ENCODE results near the gene CFAP99. TPM values are rescaled to one million over a fixed set of nuclear protein-coding genes. Genes with fewer than 3 reads are reported as not detected.

The CFAP99 gene
- total RNA-seq, 2 donors from 2014 or later = 0.32 to 0.49 TPM

DNA sequence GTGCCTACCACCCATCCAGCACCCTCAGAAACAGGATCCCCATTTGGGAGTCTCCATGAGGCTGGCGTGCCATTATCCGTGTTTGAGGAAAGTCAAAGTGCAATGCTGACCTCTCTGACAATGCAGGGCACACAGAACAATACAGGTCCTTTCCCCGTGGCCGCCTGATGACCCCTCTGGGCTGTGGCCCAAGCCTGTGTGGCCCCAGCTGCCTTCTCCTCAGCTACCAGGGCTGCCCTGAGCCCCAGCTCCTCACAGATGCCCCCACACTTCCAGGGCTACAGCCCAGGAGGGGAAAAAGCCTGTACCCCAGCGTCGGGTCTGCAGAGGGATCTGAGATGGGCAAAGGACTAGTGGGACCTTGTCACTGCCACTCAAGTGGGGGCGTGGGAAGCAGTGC, 15.8 kb upstream of the CFAP99 start:
- intact Hi-C loops (cut with DNase I) = no loop called here
- Histone ChIP-seq H3K4me3 (peak overlapping the region; percentile 17), H3K9ac (ENCODE audit: low read depth in 2 of 2, low read length in 2 of 2) (peak overlapping the region in 1 of 2 donors; percentile 32), H3K36me3 (no peaks in the 10 kb centered on the region), H3K9me3 (no peaks in the 10 kb centered on the region), H3K4me1 (peaks cover 10% of the 10 kb centered on the region), H3K27ac (peak overlapping the region; percentile 30), H3K27me3 (no peaks in the 10 kb centered on the region)
- DNase-seq = no peak
- TF ChIP-seq, protein P1, sequence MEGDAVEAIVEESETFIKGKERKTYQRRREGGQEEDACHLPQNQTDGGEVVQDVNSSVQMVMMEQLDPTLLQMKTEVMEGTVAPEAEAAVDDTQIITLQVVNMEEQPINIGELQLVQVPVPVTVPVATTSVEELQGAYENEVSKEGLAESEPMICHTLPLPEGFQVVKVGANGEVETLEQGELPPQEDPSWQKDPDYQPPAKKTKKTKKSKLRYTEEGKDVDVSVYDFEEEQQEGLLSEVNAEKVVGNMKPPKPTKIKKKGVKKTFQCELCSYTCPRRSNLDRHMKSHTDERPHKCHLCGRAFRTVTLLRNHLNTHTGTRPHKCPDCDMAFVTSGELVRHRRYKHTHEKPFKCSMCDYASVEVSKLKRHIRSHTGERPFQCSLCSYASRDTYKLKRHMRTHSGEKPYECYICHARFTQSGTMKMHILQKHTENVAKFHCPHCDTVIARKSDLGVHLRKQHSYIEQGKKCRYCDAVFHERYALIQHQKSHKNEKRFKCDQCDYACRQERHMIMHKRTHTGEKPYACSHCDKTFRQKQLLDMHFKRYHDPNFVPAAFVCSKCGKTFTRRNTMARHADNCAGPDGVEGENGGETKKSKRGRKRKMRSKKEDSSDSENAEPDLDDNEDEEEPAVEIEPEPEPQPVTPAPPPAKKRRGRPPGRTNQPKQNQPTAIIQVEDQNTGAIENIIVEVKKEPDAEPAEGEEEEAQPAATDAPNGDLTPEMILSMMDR (IDR thresholded peaks at IDR 0.05) = no peak

DNA sequence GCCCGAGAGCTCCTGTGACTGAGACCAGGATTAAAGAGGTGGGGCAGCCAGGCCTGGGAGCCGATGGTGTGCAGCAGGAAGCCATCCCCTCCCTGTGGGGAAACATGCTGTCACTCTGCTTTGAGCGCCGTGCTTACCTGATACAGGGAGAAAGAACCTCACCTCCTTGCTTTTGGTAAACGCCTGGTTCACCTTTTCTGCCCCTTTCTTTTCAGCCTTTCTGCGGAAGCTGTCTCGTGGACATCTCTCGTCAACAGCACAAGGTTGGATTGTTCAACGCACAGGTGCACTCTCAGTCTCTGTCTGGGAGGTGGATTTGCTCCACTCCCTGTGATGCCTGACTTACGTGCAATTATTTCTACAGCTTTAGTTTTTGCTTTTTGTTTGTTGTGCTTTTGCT, 12.3 kb upstream of the CFAP99 start:
- Histone ChIP-seq H3K4me1 (peaks cover 10% of the 10 kb centered on the region), H3K4me3 (no peak overlapping the region), H3K27ac (no peak overlapping the region), H3K9me3 (no peaks in the 10 kb centered on the region), H3K27me3 (no peaks in the 10 kb centered on the region), H3K36me3 (no peaks in the 10 kb centered on the region), H3K9ac (ENCODE audit: low read depth in 2 of 2, low read length in 2 of 2) (no peak overlapping the region)
- intact Hi-C loops (cut with DNase I) = no loop called here
- TF ChIP-seq, protein P1 (IDR thresholded peaks at IDR 0.05) = no peak
- no peak for DNase-seq

DNA sequence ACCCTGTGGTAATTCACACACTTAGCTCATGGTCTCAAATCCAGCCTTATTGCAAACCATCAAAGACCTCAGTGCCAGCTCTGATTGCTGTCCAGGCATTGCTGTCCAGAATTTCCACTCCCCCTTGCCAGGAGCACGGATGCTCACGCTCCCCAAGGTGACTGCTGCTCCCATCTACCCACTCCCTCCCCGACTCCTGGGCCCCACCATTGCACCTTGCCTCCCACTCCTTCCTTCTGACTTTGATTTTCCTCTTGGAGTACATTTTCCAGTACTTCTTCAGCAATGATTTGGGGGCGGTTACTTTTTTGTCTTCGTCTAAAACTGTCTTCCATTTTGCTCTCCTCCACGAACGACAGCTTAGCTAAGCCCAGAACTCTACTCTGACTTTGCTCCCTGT, 11.8 kb upstream of the CFAP99 start:
- DNase-seq = no peak
- Histone ChIP-seq H3K4me1 (peaks cover 12% of the 10 kb centered on the region), H3K27ac (no peak overlapping the region), H3K36me3 (no peaks in the 10 kb centered on the region), H3K27me3 (no peaks in the 10 kb centered on the region), H3K9me3 (no peaks in the 10 kb centered on the region), H3K4me3 (no peak overlapping the region), H3K9ac (ENCODE audit: low read depth in 2 of 2, low read length in 2 of 2) (no peak overlapping the region)
- intact Hi-C loops (cut with DNase I) = no loop called here
- TF ChIP-seq, protein P1 (IDR thresholded peaks at IDR 0.05) = no peak

DNA sequence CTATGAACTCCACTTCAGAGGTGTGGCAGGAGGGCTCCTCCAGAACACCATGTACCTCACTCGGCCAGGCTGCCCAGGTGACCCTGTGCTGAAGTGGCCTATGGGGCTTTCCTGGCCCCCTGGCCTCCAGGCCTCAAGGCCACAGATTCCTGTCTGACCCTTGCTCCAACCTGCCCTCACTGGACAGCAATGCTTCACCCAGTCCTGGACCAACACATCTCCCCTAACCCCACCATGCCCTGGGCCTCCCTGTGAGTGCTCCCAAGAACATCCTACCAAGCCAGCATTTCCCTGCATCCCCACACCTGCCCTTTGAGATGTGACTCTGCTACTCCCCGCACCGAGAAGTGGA, 10.8 kb upstream of the CFAP99 start:
- Histone ChIP-seq H3K27me3 (no peaks in the 10 kb centered on the region), H3K27ac (no peak overlapping the region), H3K4me1 (peaks cover 10% of the 10 kb centered on the region), H3K4me3 (no peak overlapping the region), H3K9ac (ENCODE audit: low read depth in 2 of 2, low read length in 2 of 2) (no peak overlapping the region), H3K9me3 (no peaks in the 10 kb centered on the region), H3K36me3 (no peaks in the 10 kb centered on the region)
- DNase-seq = no peak
- intact Hi-C loops (cut with DNase I) = no loop called here
- TF ChIP-seq, protein P1 (IDR thresholded peaks at IDR 0.05) = no peak

DNA sequence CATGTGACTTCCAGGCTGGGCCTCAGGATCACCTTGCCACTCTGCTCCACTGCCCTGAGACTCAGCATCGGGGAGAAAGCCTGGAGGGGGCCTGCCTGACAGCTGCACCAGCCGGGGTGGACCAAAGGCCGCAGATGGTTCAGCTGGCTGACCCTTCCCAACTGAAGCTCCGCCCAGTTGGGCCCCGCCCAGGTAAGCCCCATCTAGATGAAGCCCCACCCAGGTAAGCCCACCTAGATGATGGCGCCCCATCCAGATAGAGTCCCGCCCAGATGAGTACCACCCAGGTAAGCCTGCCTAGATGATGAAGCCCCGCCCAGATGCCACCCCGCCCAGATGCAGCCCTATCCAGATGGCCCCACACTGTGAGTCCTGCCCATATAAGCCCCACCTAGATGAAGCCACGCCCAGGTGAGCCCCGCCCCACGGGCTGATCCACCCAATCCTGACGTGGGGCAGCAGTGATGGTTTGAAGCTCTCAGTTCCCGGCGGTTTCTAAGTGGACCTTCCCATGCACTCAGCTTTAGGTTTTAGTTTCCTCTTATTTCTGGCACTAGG, 10.3 kb upstream of the CFAP99 start:
- DNase-seq = peak; percentile 63
- Histone ChIP-seq H3K27ac (no peak overlapping the region), H3K9me3 (no peaks in the 10 kb centered on the region), H3K9ac (ENCODE audit: low read depth in 2 of 2, low read length in 2 of 2) (no peak overlapping the region), H3K4me3 (no peak overlapping the region), H3K4me1 (peaks cover 8% of the 10 kb centered on the region), H3K27me3 (no peaks in the 10 kb centered on the region), H3K36me3 (no peaks in the 10 kb centered on the region)
- TF ChIP-seq, protein P1 (IDR thresholded peaks at IDR 0.05) = no peak
- intact Hi-C loops (cut with DNase I) = no loop called here

Data from colonic mucosa (tissue), 4 donors.